CD8-positive, alpha-beta memory T cell (primary cell): ENCODE measurements around the gene ODAD3. TPM values are rescaled to one million over a fixed set of nuclear protein-coding genes. Genes with fewer than 3 reads are reported as not detected.

Experiments used
- CTCF ChIA-PET: fragments of 350-600 bp; sonication (Branson Sonifier 250); formaldehyde crosslinking; loops from one replicate; lab custom pipeline; 2021; ENCODE audit warnings: antibody characterized with exemption; lab: Charles Lee
- POLR2A ChIA-PET: fragments of 350-600 bp; sonication (Branson Sonifier 250); formaldehyde crosslinking; loops from one replicate; lab custom pipeline; 2021; ENCODE audit warnings: antibody characterized with exemption; lab: Charles Lee
- DNase-seq, 5 donors: peaks; one replicate each; pipeline versions ENCODE4 v3.0.0 to v3.0.0-alpha.2; 2020 to 2022; ENCODE audit warnings: mixed read lengths in 1 of 5
- H3K27ac ChIP-seq: one replicate; pipeline ENCODE4 v1.7.0; 2013; ENCODE audit warnings: low read depth, mild to moderate bottlenecking, low read length, moderate library complexity
- H3K27me3 ChIP-seq: 2 replicates; pipeline ENCODE4 v1.7.0; 2013; ENCODE audit warnings: low read length, mild to moderate bottlenecking; ENCODE audit not compliant: insufficient read depth, poor library complexity, severe bottlenecking
- H3K36me3 ChIP-seq: 2 replicates; pipeline ENCODE4 v1.7.0; 2013; ENCODE audit warnings: mild to moderate bottlenecking, low read length, moderate library complexity; ENCODE audit not compliant: insufficient read depth
- H3K4me1 ChIP-seq: 2 replicates; pipeline ENCODE4 v1.7.0; 2013; ENCODE audit warnings: mild to moderate bottlenecking, low read length, moderate library complexity; ENCODE audit not compliant: insufficient read depth
- H3K4me3 ChIP-seq: 2 replicates; pipeline ENCODE4 v1.7.0; 2013; ENCODE audit warnings: mild to moderate bottlenecking, low read length
- H3K9me3 ChIP-seq: 2 replicates; pipeline ENCODE4 v1.7.0; 2013; ENCODE audit warnings: mild to moderate bottlenecking, low read length
- H3K27ac Mint-ChIP-seq, 8 donors: one replicate each; pipeline ENCODE4 v1.8.0; 2020 to 2021; ENCODE audit warnings: mixed read lengths in 8 of 8, mild to moderate bottlenecking in 6 of 8, inconsistent platforms in 3 of 8, moderate library complexity in 3 of 8
- H3K27me3 Mint-ChIP-seq, 2 donors: one replicate each; pipeline ENCODE4 v1.8.0; 2020 to 2021; ENCODE audit warnings: mixed read lengths in 2 of 2, mild to moderate bottlenecking in 1 of 2, moderate library complexity in 1 of 2
- H3K36me3 Mint-ChIP-seq, 3 donors: one replicate each; pipeline ENCODE4 v1.8.0; 2020 to 2021; ENCODE audit warnings: mixed read lengths in 3 of 3, inconsistent platforms in 1 of 3, mild to moderate bottlenecking in 1 of 3
- H3K4me1 Mint-ChIP-seq, 3 donors: one replicate each; pipeline ENCODE4 v1.8.0; 2020 to 2021; ENCODE audit warnings: mixed read lengths in 3 of 3, inconsistent platforms in 1 of 3, mild to moderate bottlenecking in 1 of 3
- H3K4me3 Mint-ChIP-seq, 7 donors: one replicate each; pipeline ENCODE4 v1.8.0; 2020 to 2021; ENCODE audit warnings: mixed read lengths in 7 of 7, mild to moderate bottlenecking in 6 of 7, moderate library complexity in 4 of 7, inconsistent platforms in 2 of 7
- H3K9me3 Mint-ChIP-seq, 5 donors: one replicate each; pipeline ENCODE4 v1.8.0; 2020 to 2022; ENCODE audit warnings: mixed read lengths in 5 of 5, mild to moderate bottlenecking in 3 of 5, moderate library complexity in 2 of 5, inconsistent platforms in 1 of 5
- polyA plus RNA-seq: library from polyadenylated mRNA; unstranded; fragments of 300-500 nt; fragmentation: Illumina TruSeq; gene quantifications from one replicate; pipeline ENCODE4 v1.2.3, GENCODE V29; 2021
- total RNA-seq, 2 experiments: library from RNA; stranded (reverse); gene quantifications; one replicate each; pipeline ENCODE4 v1.2.3, GENCODE V29; 2021

The ODAD3 gene
- total RNA-seq: under 1 TPM; 0.11 to 0.24 TPM
- polyA plus RNA-seq: not detected

- Mint-ChIP-seq H3K36me3 (peaks cover 0 to 36% (median 5%) of the 10 kb centered on the region in 3 donors), H3K4me3 (peak within 1 kb of the TSS; percentile 92 to 100 (median 99)), H3K27me3 (peaks cover 5 to 6% of the 10 kb centered on the region in 2 donors), H3K27ac (peak within 1 kb of the TSS; percentile 91 to 99 (median 98)), H3K9me3 (no peaks in the 10 kb centered on the region), H3K4me1 (peaks cover 20 to 32% (median 26%) of the 10 kb centered on the region in 3 donors)
- Histone ChIP-seq H3K36me3 (peaks cover 15% of the 10 kb centered on the region), H3K27me3 (no peaks in the 10 kb centered on the region), H3K27ac (peak within 1 kb of the TSS; percentile 83), H3K4me3 (peak within 1 kb of the TSS; percentile 95), H3K9me3 (no peaks in the 10 kb centered on the region), H3K4me1 (peaks cover 19% of the 10 kb centered on the region)
- DNase-seq: peak; percentile 93 to 99 (median 97)
- ChIA-PET POLR2A (interaction anchor here (0.5 to 1.8 kb wide), 6 partner anchors 15 to 1069 kb away, joined by 4 to 17 read pairs (median 6); partner anchors contain the start of gene SWSAP1), CTCF (interaction anchor here (0.7 to 2.4 kb wide), 12 partner anchors 11 to 718 kb away, joined by 3 to 19 read pairs (median 3); partner anchors contain the start of genes DNM2 and SWSAP1)
These were observed at the start of gene ODAD3, which contains the start of gene PRKCSH for GRCh38 chr19:11435057-11435832. Gene ODAD3, minus strand, starts transcription at chr19:11435121. Its CDS starts 105 bp downstream, at chr19:11435016. Gene PRKCSH, plus strand, starts transcription at chr19:11435635. Its CDS starts 483 bp downstream, at chr19:11436118.

DNA sequence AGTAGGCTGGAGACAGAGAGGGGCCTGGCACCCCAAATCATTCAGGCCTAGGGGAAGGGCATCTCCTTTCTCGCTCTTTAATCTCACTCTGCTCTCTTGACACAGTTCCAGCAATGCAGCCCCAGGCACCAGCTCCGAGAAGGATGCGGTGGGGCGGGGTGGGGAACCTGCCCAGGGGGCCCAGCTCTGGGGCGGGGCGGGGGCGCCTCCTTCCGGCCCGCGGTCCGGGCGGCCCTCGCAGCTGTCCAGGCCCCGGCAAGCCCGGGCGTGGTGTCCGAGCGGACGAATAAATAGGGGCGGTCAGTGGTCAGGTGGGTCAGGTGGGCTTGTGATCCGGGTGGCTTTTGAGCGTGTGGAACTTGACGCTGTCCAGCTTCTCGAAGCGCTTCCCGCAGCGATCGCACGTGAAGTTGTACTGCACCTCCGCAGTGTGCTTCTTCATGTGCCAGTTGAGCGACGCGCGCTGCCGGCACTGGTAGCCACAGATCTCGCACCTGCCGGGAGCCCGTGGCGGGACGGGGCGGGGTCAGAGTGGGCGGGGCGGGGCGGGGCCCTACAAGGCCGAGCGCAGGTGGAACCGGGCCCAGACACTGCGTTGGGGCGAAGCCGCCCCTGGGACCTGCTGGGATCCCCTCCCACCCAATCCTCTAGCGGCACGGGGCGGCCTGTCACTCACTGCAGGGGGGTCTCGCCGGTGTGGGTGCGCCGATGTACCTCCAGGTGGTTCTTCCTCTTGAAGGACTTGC, 48.6 kb upstream of the ODAD3 start:
- H3K4me1 ChIP-seq: peaks cover 23% of the 10 kb centered on the region
- no peak overlapping the region for H3K27ac ChIP-seq
- no peak overlapping the region for H3K4me3 ChIP-seq
- Mint-ChIP-seq H3K9me3 (no peaks in the 10 kb centered on the region), H3K27me3 (peaks cover 21 to 26% of the 10 kb centered on the region in 2 donors), H3K36me3 (peaks cover 0 to 19% (median 1%) of the 10 kb centered on the region in 3 donors), H3K4me3 (peak overlapping the region in 1 of 7 donors; percentile 20), H3K4me1 (peaks cover 19 to 26% (median 25%) of the 10 kb centered on the region in 3 donors), H3K27ac (no peak overlapping the region)
- peaks cover 15% of the 10 kb centered on the region for H3K27me3 ChIP-seq
- no peaks in the 10 kb centered on the region for H3K36me3 ChIP-seq
- POLR2A ChIA-PET: interaction anchor here (1.1 to 1.7 kb wide), 3 partner anchors 48 to 108 kb away, joined by 3 to 9 read pairs (median 5); partner anchors contain the start of gene PRKCSH
- H3K9me3 ChIP-seq: no peaks in the 10 kb centered on the region
- DNase-seq: no peak
- CTCF ChIA-PET: interaction anchor here (1.0 to 3.3 kb wide), 16 partner anchors 8 to 357 kb away, joined by 3 to 35 read pairs (median 6); partner anchors contain the start of genes CCDC159, ECSIT, EPOR and SWSAP1

DNA sequence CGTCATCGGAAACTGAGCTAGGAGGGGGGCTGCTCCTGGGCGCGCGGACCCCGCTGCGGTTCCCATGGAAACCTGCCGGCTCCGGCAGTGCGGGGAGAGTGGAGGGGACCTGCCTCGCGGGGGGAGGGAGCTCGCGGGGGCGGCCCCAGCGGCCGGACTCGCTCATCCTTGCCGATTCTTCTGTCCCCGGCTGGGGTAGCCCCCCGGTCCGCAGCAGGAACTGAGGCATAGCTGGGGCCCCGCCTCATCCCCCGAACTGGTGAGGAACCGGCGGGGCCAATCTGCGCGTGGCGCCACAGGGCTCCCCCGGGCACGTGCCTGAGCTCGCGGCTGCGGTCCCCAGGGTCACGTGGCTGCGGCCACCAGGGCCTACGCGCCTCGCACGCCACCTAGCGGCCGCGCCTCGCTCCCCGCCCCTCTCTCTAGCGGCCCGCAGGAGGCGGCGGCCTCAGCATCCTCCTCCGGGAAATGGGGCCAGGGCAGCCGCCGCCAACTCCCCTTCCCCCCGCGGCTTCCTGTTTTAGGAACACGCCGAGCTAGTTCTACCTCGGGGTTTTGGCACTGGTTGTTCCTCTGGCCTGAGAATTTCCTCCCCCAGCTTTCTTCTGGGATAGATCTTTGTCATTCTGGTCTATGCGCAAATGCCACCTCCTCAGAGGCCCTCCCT, 47.6 kb upstream of the ODAD3 start:
- no peak overlapping the region for H3K27ac ChIP-seq
- H3K4me1 ChIP-seq: peaks cover 23% of the 10 kb centered on the region
- Mint-ChIP-seq H3K27me3 (peaks cover 26 to 28% of the 10 kb centered on the region in 2 donors), H3K36me3 (peaks cover 0 to 17% (median 1%) of the 10 kb centered on the region in 3 donors), H3K27ac (peak overlapping the region in 4 of 8 donors; percentile 34 to 52 (median 48)), H3K9me3 (no peaks in the 10 kb centered on the region), H3K4me1 (peaks cover 19 to 26% (median 25%) of the 10 kb centered on the region in 3 donors), H3K4me3 (peak overlapping the region; percentile 38 to 79 (median 61))
- H3K4me3 ChIP-seq: peak overlapping the region; percentile 39
- POLR2A ChIA-PET: interaction anchor here (0.5 to 1.7 kb wide), 6 partner anchors 23 to 851 kb away, joined by 3 to 9 read pairs (median 3); partner anchors contain the start of genes PRKCSH, ZNF563 and ZNF653
- no peaks in the 10 kb centered on the region for H3K36me3 ChIP-seq
- no peaks in the 10 kb centered on the region for H3K9me3 ChIP-seq
- H3K27me3 ChIP-seq: peaks cover 15% of the 10 kb centered on the region
- CTCF ChIA-PET: interaction anchor here (0.6 to 3.3 kb wide), 36 partner anchors 9 to 447 kb away, joined by 3 to 35 read pairs (median 4); partner anchors contain the start of genes CCDC159, ECSIT, ELOF1 and EPOR
- DNase-seq: peak; percentile 80 to 89 (median 85)

- POLR2A ChIA-PET: interaction anchor here (0.5 to 1.7 kb wide), 7 partner anchors 24 to 852 kb away, joined by 3 to 9 read pairs (median 3); partner anchors contain the start of genes PRKCSH, ZNF563 and ZNF653
- Mint-ChIP-seq H3K4me1 (peaks cover 19 to 26% (median 25%) of the 10 kb centered on the region in 3 donors), H3K27me3 (peaks cover 26 to 29% of the 10 kb centered on the region in 2 donors), H3K27ac (peak overlapping the region in 6 of 8 donors; percentile 17 to 54 (median 42)), H3K4me3 (peak overlapping the region; percentile 38 to 79 (median 58)), H3K36me3 (peaks cover 0 to 13% (median 1%) of the 10 kb centered on the region in 3 donors), H3K9me3 (no peaks in the 10 kb centered on the region)
- DNase-seq: peak; percentile 30 to 67 (median 49)
- peaks cover 23% of the 10 kb centered on the region for H3K4me1 ChIP-seq
- peak overlapping the region; percentile 39 for H3K4me3 ChIP-seq
- CTCF ChIA-PET: interaction anchor here (0.6 to 3.3 kb wide), 35 partner anchors 8 to 446 kb away, joined by 3 to 35 read pairs (median 4); partner anchors contain the start of genes ECSIT, ELOF1, EPOR and PRKCSH
- H3K9me3 ChIP-seq: no peaks in the 10 kb centered on the region
- peaks cover 15% of the 10 kb centered on the region for H3K27me3 ChIP-seq
- no peak overlapping the region for H3K27ac ChIP-seq
- no peaks in the 10 kb centered on the region for H3K36me3 ChIP-seq
These were observed 46.8 kb upstream of the ODAD3 start for GRCh38 chr19:11481534-11482383.

GRCh38 chr19:11480715-11481533, 46.0 kb upstream of the ODAD3 start, which contains the start of gene ELAVL3:
Gene ELAVL3, minus strand, starts transcription at chr19:11481046. Its CDS starts 438 bp downstream, at chr19:11480608.
- Mint-ChIP-seq H3K4me3 (peak within 1 kb of the TSS in 5 of 7 donors; percentile 43 to 79 (median 58)), H3K27me3 (peaks cover 26 to 29% of the 10 kb centered on the region in 2 donors), H3K9me3 (no peaks in the 10 kb centered on the region), H3K4me1 (peaks cover 19 to 26% (median 25%) of the 10 kb centered on the region in 3 donors), H3K27ac (peak within 1 kb of the TSS in 5 of 8 donors; percentile 19 to 54 (median 34)), H3K36me3 (peaks cover 0 to 9% (median 0%) of the 10 kb centered on the region in 3 donors)
- H3K9me3 ChIP-seq: no peaks in the 10 kb centered on the region
- no peak within 1 kb of the TSS for H3K4me3 ChIP-seq
- DNase-seq: no peak
- POLR2A ChIA-PET: no interaction called here
- peaks cover 15% of the 10 kb centered on the region for H3K27me3 ChIP-seq
- H3K27ac ChIP-seq: no peak within 1 kb of the TSS
- peaks cover 23% of the 10 kb centered on the region for H3K4me1 ChIP-seq
- no peaks in the 10 kb centered on the region for H3K36me3 ChIP-seq
- CTCF ChIA-PET: interaction anchor here (1.2 to 3.3 kb wide), 2 partner anchors 52 to 100 kb away, joined by 3 to 35 read pairs; no protein-coding TSS in a partner anchor
